ENCODE results near the gene OLIG3. TPM values are rescaled to one million over a fixed set of nuclear protein-coding genes. Genes with fewer than 3 reads are reported as not detected.

Gene OLIG3
- total RNA-seq, 1 experiment from 2014 or later = not detected

- Histone ChIP-seq H3K9me3 (ENCODE audit: low read depth, low read length, poor library complexity, severe bottlenecking) (no peaks in the 10 kb centered on the region), H3K36me3 (ENCODE audit: insufficient read depth, low read length, poor library complexity, severe bottlenecking) (no peaks in the 10 kb centered on the region), H3K27ac (ENCODE audit: low read depth, low read length, poor library complexity, severe bottlenecking) (no peak overlapping the region), H3K4me1 (ENCODE audit: insufficient read depth, low read length, poor library complexity, severe bottlenecking) (no peaks in the 10 kb centered on the region), H3K4me3 (ENCODE audit: low read depth, low read length, poor library complexity, severe bottlenecking) (no peak overlapping the region), H3K27me3 (replicated peaks; ENCODE audit: insufficient read depth, low read depth, low read length, poor library complexity) (peaks cover 22% of the 10 kb centered on the region)
- BruUV-seq (replicated peaks) = no TSS peak
- ChIA-PET CTCF (no interaction called here), POLR2A (ENCODE audit: low non-redundant PET) (no interaction called here)
- TF ChIP-seq CTCF (conservative IDR thresholded peaks at IDR 0.05; ENCODE audit: low read depth, low read length) (no peak), EZH2 (IDR thresholded peaks at IDR 0.05; ENCODE audit: borderline replicate concordance, low read depth, low read length, poor library complexity, severe bottlenecking) (no peak)
- DNase-seq (ENCODE audit: low spot score) = no peak
- intact Hi-C loops (cut with micrococcal nuclease; ENCODE audit: unreplicated experiment) = no loop called here
Measured at GRCh38 chr6:137520520-137520919, 26.3 kb upstream of the OLIG3 start.

- no peak for TF ChIP-seq CTCF (conservative IDR thresholded peaks at IDR 0.05; ENCODE audit: low read depth, low read length)
- TF ChIP-seq EZH2 (IDR thresholded peaks at IDR 0.05; ENCODE audit: borderline replicate concordance, low read depth, low read length, poor library complexity, severe bottlenecking) = no peak
- no TSS peak for BruUV-seq (replicated peaks)
- H3K9me3 ChIP-seq (ENCODE audit: low read depth, low read length, poor library complexity, severe bottlenecking) = no peaks in the 10 kb centered on the region
- H3K4me3 ChIP-seq (ENCODE audit: low read depth, low read length, poor library complexity, severe bottlenecking) = no peak overlapping the region
- CTCF ChIA-PET = no interaction called here
- intact Hi-C loops (cut with micrococcal nuclease; ENCODE audit: unreplicated experiment) = no loop called here
- peaks cover 30% of the 10 kb centered on the region for H3K27me3 ChIP-seq (replicated peaks; ENCODE audit: insufficient read depth, low read depth, low read length, poor library complexity)
- no peak overlapping the region for H3K27ac ChIP-seq (ENCODE audit: low read depth, low read length, poor library complexity, severe bottlenecking)
- H3K4me1 ChIP-seq (ENCODE audit: insufficient read depth, low read length, poor library complexity, severe bottlenecking) = no peaks in the 10 kb centered on the region
- POLR2A ChIA-PET (ENCODE audit: low non-redundant PET) = no interaction called here
- DNase-seq (ENCODE audit: low spot score) = no peak
- no peaks in the 10 kb centered on the region for H3K36me3 ChIP-seq (ENCODE audit: insufficient read depth, low read length, poor library complexity, severe bottlenecking)
Measured at GRCh38 chr6:137519629-137520176, 25.5 kb upstream of the OLIG3 start.

- Histone ChIP-seq H3K4me1 (ENCODE audit: insufficient read depth, low read length, poor library complexity, severe bottlenecking) (no peaks in the 10 kb centered on the region), H3K27me3 (replicated peaks; ENCODE audit: insufficient read depth, low read depth, low read length, poor library complexity) (peaks cover 42% of the 10 kb centered on the region), H3K4me3 (ENCODE audit: low read depth, low read length, poor library complexity, severe bottlenecking) (no peak overlapping the region), H3K36me3 (ENCODE audit: insufficient read depth, low read length, poor library complexity, severe bottlenecking) (no peaks in the 10 kb centered on the region), H3K27ac (ENCODE audit: low read depth, low read length, poor library complexity, severe bottlenecking) (no peak overlapping the region), H3K9me3 (ENCODE audit: low read depth, low read length, poor library complexity, severe bottlenecking) (no peaks in the 10 kb centered on the region)
- intact Hi-C loops (cut with micrococcal nuclease; ENCODE audit: unreplicated experiment) = no loop called here
- ChIA-PET CTCF (no interaction called here), POLR2A (ENCODE audit: low non-redundant PET) (no interaction called here)
- no peak for DNase-seq (ENCODE audit: low spot score)
- no peak for TF ChIP-seq CTCF (conservative IDR thresholded peaks at IDR 0.05; ENCODE audit: low read depth, low read length)
- no peak for TF ChIP-seq EZH2 (IDR thresholded peaks at IDR 0.05; ENCODE audit: borderline replicate concordance, low read depth, low read length, poor library complexity, severe bottlenecking)
- BruUV-seq (replicated peaks) = no TSS peak
Measured at GRCh38 chr6:137518386-137518983, 24.3 kb upstream of the OLIG3 start.
